Erythroblast (primary cell): Measurements from ENCODE around the gene NEURL4.

Source experiments
- GATA1 ChIP-seq: IDR thresholded peaks from 2 replicates; pipeline ENCODE4 v1.6.1; 2011; ENCODE audit warnings: low read depth, mild to moderate bottlenecking, control low read depth, low read length, moderate library complexity
- POLR2A ChIP-seq: IDR thresholded peaks from 2 replicates; pipeline ENCODE4 v1.6.1; 2011; ENCODE audit warnings: mild to moderate bottlenecking, low read length

DNA sequence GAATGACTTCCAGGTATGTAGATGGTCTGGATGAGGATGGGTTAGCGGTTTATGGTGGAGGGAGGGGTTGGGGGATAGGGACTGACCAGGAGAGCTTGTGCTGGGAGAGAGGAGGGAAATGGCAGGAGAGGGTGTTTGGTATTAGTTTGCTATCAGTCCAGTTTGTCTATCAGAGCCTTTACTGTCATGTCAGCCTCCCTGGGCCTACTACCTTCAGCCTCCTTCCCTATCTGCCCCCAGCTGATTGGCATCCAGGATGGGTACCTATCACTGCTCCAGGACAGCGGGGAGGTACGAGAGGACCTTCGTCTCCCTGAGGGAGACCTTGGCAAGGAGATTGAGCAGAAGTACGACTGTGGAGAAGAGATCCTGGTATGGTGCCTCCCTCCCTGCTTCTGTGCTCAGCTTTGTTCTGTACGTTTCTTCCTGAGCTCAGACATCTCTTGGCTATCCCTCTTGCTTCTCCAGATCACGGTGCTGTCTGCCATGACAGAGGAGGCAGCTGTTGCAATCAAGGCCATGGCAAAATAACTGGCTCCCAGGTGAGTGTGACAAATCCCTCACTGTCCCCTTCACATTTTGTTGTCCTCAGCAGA is 17.9 kb downstream of the NEURL4 start:
- no peak for TF ChIP-seq POLR2A
- no peak for TF ChIP-seq GATA1
